Renal pelvis (tissue), 4 donors: Measurements from ENCODE around the gene SH2D3A. TPM values are rescaled to one million over a fixed set of nuclear protein-coding genes. Genes with fewer than 3 reads are reported as not detected.
"Not testable (repeated sequence)": the region's sequence is repeated elsewhere in the genome, so short reads cannot be mapped to it uniquely, and the experiment has no call there.

ENCODE experiments used
- DNase-seq: peaks from one replicate; pipeline ENCODE4 v3.0.0-alpha.2; 2013
- polyA plus RNA-seq, 3 donors: library from polyadenylated mRNA; unstranded; fragments of 120-200 nt; gene quantifications; one replicate each; pipeline ENCODE4 v1.2.1, GENCODE V29; 2013; ENCODE audit not compliant: insufficient read length in 3 of 3

The SH2D3A gene
- polyA plus RNA-seq, 3 donors: 5.7 to 10.1 (median 10.0) TPM

DNA sequence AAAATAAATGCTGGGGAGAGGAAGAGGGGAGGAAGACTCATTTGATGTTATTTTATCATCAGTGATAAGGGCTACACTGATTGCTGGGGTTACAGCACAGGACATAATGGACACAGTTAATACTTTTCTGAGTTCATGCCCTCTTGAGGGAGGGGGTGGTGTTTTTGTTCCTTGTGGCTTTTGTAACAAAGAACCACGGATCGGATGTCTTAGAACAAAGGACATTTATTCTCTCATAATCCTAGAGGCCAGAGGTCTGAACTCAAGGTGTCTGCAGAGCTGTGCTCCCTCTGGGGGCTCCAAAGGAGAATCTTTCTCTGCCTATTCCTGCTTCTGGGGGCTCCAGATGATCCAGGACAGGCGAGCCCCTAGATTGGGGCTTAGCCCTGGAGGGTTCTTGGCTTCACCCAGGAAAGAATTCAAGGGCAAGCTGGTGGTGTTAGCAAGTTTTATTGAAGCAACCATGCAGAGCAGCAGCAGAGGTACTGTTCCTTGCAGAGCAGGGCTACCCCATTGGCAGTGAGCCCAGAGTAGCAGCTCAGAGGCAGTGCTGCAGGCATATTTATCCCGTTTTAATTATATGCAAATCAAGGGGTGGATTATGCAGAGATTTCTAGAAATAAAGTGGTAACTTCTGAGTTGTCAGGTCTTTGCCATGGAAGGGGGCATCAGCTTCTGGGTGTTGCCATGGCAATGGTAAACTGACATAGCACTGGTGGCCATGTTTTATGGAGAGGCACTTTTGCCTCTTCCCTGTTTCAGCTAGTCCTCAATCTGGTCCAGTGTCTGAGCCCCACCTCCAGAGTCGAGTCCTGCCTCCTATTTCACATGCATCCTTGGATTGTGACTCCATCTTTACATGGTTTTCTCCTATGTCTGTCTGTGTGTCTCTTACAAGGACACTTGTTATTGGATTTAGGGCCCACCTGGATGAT lies 23.2 kb upstream of the SH2D3A start:
- no peak for DNase-seq

GRCh38 chr19:6788896-6789295 lies 21.7 kb upstream of the SH2D3A start:
- DNase-seq: no peak

DNA sequence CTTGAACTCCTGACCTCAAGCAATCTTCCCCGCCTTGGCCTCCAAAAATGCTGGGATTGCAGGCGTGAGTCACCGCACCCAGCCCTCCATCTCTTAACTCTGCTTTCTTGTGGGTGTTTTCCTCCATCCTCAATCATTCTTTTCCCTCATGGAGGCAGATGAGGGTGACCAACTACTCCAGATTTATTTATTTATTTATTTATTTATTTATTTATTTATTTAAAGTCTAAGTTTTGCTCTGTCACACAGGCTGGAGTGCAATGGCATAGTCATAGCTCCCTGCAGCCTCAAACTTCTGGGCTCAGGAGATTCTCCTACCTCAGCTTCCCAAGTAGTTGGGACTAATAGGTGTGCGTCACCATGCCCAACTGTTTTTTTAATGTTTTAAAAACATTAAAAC lies 20.2 kb upstream of the SH2D3A start:
- no peak for DNase-seq

- DNase-seq: no peak
Measured at GRCh38 chr19:6779206-6779605, 12.0 kb upstream of the SH2D3A start.

DNA sequence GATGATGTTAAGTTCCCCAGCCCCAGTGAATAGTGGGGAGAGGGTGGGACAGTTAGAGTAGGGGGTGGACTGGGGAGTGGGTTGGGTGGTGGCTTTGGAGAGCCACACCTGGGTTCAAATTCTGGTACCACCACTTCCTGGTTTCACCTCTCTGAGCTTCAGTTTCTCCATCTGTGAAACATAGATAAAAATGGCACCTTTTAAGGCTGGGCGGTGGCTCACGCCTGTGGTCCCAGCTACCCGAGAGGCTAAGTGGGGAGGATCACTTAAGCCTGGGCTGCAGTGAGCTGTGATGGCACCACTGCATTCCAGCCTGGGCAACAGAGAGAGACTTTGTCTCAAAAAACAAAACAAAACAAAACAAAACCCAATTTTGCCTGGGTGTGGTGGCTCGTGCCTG lies 11.2 kb upstream of the SH2D3A start:
- no peak for DNase-seq

- DNase-seq: no peak
Measured at GRCh38 chr19:6777434-6777833, 10.2 kb upstream of the SH2D3A start.

DNA sequence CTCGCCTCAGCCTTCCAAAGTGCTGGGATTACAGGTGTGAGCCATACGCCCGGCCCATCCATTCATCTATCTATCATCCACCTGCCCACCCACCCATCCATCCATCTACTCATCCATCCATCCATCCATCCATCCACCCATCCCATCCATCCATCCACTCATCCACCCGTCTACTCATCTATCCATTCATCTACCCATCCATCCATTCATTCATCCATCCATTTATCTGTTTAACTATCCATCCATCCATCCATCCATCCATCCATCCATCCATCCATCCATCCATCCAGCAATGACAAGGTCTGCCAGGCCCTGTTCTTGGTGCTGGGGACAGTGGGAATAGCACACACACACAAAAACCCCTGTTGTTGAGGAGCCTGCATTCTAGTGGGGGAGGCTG lies 9.8 kb upstream of the SH2D3A start:
- DNase-seq: no peak

GRCh38 chr19:6776045-6776444 lies 8.8 kb upstream of the SH2D3A start:
- not testable (repeated sequence) for DNase-seq

DNA sequence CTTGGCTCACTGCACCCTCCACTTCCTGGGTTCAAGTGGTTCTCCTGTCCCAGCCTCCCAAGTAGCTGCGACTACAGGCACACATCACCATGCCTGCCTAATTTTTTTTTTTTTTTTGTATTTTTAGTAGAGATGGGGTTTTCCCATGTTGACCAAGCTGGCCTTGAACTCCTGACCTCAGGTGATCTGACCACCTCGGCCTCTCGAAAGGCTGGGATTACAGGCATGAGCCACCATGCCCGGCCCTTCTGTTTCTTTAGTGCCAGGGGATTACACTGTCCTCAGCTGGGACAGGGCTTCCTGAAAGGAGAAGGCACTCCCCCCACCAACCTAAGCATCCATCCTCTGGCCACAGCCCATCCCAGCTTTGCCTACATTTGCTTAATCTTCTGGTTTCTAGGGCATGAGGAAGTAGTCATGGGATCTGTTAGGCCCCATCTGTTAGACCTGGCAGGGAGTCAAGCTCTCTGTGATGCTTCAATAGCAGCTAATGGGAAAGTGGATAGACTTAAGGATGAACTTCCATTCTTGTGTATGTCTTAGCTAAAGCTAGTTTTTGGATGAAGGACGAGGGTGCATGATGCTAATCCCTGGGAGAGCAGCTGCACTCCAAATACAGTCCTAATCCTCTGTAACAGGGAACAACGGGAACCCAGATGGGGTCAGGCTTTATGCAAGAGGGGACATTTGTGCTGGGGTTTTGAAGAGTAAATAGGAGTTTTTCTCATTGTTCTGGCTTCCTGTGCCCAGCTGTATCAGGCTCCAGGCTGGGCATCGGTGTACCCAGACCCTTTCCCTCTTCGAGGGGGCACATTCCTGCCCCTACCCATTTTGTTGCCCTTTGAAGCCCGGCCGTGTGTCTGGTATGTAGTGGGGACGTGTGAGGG lies 7.8 kb upstream of the SH2D3A start:
- DNase-seq: no peak

DNA sequence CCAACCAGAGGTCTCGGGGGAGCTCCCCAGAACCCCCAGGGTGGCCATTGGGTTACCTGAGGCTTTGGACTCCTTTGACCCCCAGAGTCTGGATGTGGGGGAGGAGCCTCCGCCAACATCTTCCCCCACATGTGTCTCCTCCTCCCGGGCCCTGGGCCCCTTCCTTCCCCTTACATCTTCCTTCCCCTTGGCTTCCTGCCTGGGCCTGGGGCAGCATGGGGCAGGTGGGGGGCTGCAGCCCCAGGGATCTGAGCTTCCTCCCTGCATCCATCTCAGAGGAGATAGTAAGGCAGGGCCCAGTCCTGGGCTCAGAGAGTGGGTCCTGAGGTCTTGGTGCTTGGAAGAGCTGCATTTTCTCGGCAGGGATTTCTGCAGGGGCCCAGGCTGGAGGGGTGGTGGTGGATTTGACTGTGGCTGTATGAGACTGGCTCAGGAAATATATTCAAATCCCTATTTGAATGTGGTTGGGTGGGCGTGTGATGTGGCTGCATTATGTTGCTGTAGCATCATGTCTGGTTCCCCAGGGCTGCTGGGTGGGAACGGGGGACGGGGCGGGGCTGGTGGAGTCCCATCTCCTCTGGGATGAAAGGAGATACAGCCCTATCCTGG lies 6.2 kb upstream of the SH2D3A start:
- DNase-seq: no peak

DNA sequence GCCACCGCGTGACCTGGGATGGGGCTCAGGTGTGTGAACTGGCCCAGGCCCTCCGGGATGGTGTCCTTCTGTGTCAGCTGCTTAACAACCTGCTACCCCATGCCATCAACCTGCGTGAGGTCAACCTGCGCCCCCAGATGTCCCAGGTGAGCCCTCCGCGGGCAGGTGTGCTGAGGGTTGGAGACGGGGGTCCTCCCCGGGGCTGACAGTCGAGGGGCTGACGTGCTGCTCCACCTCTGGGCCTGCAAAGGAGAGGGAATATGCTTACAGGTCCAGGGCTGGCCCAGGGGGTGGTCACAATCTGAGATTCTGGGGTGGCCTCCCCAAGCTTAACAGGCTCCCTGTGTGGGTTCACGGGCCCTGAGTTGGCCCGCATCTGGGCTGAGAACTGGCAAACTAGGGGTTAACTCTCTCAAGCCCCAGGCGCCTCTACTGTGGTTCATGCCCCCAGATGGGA lies 5.7 kb upstream of the SH2D3A start:
- no peak for DNase-seq

GRCh38 chr19:6772028-6772865 lies 5.0 kb upstream of the SH2D3A start, which contains the start of gene VAV1:
VAV1 (plus strand) TSS chr19:6772708; CDS start chr19:6772808, 100 bp downstream.
- no peak for DNase-seq

GRCh38 chr19:6771648-6772027 lies 4.4 kb upstream of the SH2D3A start:
- DNase-seq: not testable (repeated sequence)

GRCh38 chr19:6769006-6769619 lies 1.9 kb upstream of the SH2D3A start:
- no peak for DNase-seq

DNA sequence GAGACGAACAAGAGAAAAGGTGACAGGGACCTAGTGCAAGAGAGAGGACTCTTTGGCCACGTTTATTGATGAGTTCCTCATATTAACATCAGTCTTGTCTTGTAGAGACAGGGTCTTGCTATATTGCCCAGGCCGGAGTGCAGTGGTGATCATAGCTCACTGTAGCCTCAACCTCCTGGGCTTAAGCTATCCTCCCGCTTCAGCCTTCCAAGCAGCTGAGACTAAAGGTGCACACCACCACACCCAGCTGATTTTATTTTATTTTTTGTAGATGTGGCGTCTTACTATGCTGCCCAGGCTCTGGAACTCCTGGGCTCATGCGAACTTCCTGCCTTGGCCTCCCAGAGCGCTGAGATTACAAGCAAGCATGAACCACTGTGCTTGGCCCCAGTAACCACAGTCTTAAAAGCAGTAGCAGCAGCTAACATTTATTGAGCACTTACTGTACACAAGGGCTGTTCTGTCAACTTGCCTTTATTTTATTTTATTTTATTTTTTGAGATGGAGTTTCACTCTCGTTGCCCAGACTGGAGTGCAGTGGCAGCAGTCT lies 1.1 kb upstream of the SH2D3A start:
- DNase-seq: no peak

DNA sequence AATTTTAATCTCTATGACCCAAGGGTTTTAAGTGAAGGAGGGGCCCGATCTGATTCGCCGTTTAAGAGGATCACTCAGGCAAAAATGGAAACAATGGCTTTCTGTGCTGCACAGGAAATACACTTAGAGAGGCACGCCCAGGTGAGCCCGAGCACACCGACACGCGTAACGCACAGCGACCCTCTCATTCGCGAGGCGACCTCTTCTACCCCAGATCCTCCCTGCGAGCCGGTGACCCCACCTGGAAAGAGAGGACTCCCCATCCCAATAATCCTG lies 216 bp downstream of the SH2D3A start:
- no peak for DNase-seq

GRCh38 chr19:6766357-6767080 lies 716 bp downstream of the SH2D3A start:
- DNase-seq: no peak

DNA sequence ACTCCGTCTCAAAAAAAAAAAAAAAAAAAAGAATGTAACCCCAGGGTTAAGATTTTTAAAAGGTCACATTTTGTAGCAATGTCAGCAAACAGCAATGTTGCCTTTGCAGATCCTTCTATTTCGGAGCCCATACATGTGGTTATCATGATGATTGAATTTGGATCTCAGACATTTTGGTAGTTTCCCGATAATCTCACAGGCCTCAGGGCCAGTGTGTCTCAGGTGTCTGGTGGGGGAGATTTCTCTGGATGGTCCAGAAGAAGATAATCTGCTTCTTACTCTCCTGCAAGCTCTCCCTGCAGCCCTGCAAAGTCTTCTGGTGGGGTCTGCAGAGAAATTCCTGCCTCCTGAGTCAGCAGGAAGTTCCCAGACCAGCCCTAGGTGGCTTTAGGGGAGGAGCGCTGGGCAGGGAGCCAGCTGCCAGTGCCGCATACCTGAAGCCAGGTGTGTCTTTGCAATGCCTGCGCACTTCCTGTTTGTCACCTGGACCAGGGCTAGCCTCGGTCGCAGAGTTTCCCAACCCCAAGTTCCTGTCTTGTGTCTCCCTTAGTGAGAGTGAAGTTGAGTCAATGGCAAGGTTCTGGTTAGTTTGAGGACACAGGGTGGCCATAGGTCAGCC lies 1.4 kb downstream of the SH2D3A start:
- peak; percentile 69 for DNase-seq

GRCh38 chr19:6762253-6762797 lies 4.9 kb downstream of the SH2D3A start:
- DNase-seq: not testable (repeated sequence)
